HCT116 (cell line): ENCODE measurements around the gene KRTAP20-4. TPM values are rescaled to one million over a fixed set of nuclear protein-coding genes. Genes with fewer than 3 reads are reported as not detected.

ENCODE experiments used
- ATAC-seq: fragments of 200-7000 bp; cut with Tn5 transposase; 2 replicates; pipeline ENCODE4 v1.9.1; 2020; ENCODE audit warnings: mild to moderate bottlenecking, moderate library complexity
- BruUV-seq: library from RNA; stranded (reverse); fragments of 400-500 nt; replicated peaks from 2 replicates; lab custom pipeline; 2021; lab: Mats Ljungman, UMichigan
- CTCF ChIA-PET: fragments of 300-600 bp; sonication (Branson Sonifier 250); formaldehyde crosslinking; loops from one replicate; lab custom pipeline; 2021; ENCODE audit warnings: antibody characterized with exemption; lab: Charles Lee
- POLR2A ChIA-PET: fragments of 300-600, 350-600 bp; sonication (Branson Sonifier 250); formaldehyde crosslinking; loops from one replicate; lab custom pipeline; 2021; ENCODE audit warnings: antibody characterized with exemption; lab: Charles Lee
- RAD21 ChIA-PET, 2 experiments: fragments of 300-600 bp; sonication (Branson Sonifier 250); formaldehyde crosslinking; loops; one replicate each; lab custom pipeline; 2023; ENCODE audit warnings: low total read pairs in 2 of 2; ENCODE audit not compliant: uncharacterized antibody in 2 of 2, unreplicated experiment in 2 of 2, low non-redundant PET in 1 of 2; lab: Charles Lee
- DNase-seq: peaks from one replicate; pipeline ENCODE4 v3.0.0-alpha.2; 2010; ENCODE audit warnings: low read depth, low spot score
- H2AFZ ChIP-seq: fragments of 200-600 bp; shearing (Covaris generic), sonication (generic); 2 replicates; pipeline ENCODE4 v1.6.1; 2017; ENCODE audit warnings: low read depth, mixed run types, mixed read lengths, antibody characterized with exemption, low read length; ENCODE audit not compliant: poor library complexity, severe bottlenecking
- H3K27ac ChIP-seq: 2 replicates; pipeline ENCODE4 v1.5.1; 2012; ENCODE audit warnings: low read depth, low read length
- H3K27me3 ChIP-seq: fragments of 200-600 bp; sonication (generic); 2 replicates; pipeline ENCODE4 v1.6.1; 2016; ENCODE audit warnings: mixed run types, low read length, mixed read lengths; ENCODE audit not compliant: insufficient read depth
- H3K36me3 ChIP-seq, 2 experiments: fragments of 200-500 bp in 1 of 2; fragments of 200-600 bp in 1 of 2; sonication (Bioruptor generic) in 1 of 2; sonication (generic) in 1 of 2; 2 replicates each; pipeline versions ENCODE4 v1.5.1 to v1.6.1; 2014 to 2016; ENCODE audit warnings: low read length in 2 of 2, inconsistent platforms in 1 of 2, mixed read lengths in 1 of 2, mixed run types in 1 of 2; ENCODE audit not compliant: insufficient read depth in 2 of 2, control insufficient read depth in 1 of 2
- H3K4me1 ChIP-seq, 2 experiments: fragments of 200-600 bp in 1 of 2; sonication (generic) in 1 of 2; 2 replicates each; pipeline versions ENCODE4 v1.5.1 to v1.6.1; 2012 to 2017; ENCODE audit warnings: low read length in 2 of 2, inconsistent platforms in 1 of 2, mild to moderate bottlenecking in 1 of 2, mixed read lengths in 1 of 2, mixed run types in 1 of 2, moderate library complexity in 1 of 2; ENCODE audit not compliant: insufficient read depth in 2 of 2, control insufficient read depth in 1 of 2
- H3K4me2 ChIP-seq: fragments of 200-600 bp; sonication (generic); 2 replicates; pipeline ENCODE4 v1.6.1; 2017; ENCODE audit warnings: mixed run types, low read length, mixed read lengths
- H3K4me3 ChIP-seq, 2 experiments: fragments of 200-600 bp in 1 of 2; sonication (generic) in 1 of 2; replicated peaks in 1 of 2; 2 replicates each; pipeline ENCODE4 v1.5.1; 2011 to 2016; ENCODE audit warnings: low read length in 2 of 2, control low read depth in 1 of 2, low read depth in 1 of 2, mild to moderate bottlenecking in 1 of 2, mixed read lengths in 1 of 2, mixed run types in 1 of 2
- H3K79me2 ChIP-seq: fragments of 200-600 bp; sonication (generic); 2 replicates; pipeline ENCODE4 v1.6.1; 2017; ENCODE audit warnings: mild to moderate bottlenecking, mixed run types, low read length, moderate library complexity, mixed read lengths; ENCODE audit not compliant: insufficient read depth
- H3K9ac ChIP-seq: fragments of 200-600 bp; sonication (generic); 2 replicates; pipeline ENCODE4 v1.6.1; 2016; ENCODE audit warnings: low read length, mixed read lengths
- H3K9me2 ChIP-seq: fragments of 200-600 bp; sonication (generic), shearing (Covaris generic); 2 replicates; pipeline ENCODE4 v1.6.1; 2017; ENCODE audit warnings: mixed run types, mild to moderate bottlenecking, moderate library complexity; ENCODE audit not compliant: insufficient read depth
- H3K9me3 ChIP-seq, 2 experiments: fragments of 200-500 bp in 1 of 2; fragments of 200-600 bp in 1 of 2; sonication (Bioruptor generic) in 1 of 2; sonication (generic) in 1 of 2; 2 replicates each; pipeline ENCODE4 v1.6.1; 2014 to 2017; ENCODE audit warnings: low read length in 2 of 2, mixed read lengths in 2 of 2, inconsistent platforms in 1 of 2, low read depth in 1 of 2, mild to moderate bottlenecking in 1 of 2, mixed run types in 1 of 2, moderate library complexity in 1 of 2; ENCODE audit not compliant: control insufficient read depth in 1 of 2, insufficient read depth in 1 of 2
- H4K20me1 ChIP-seq: fragments of 200-600 bp; sonication (generic), shearing (Covaris generic); 2 replicates; pipeline ENCODE4 v1.6.1; 2017; ENCODE audit warnings: mixed run types, mild to moderate bottlenecking, moderate library complexity; ENCODE audit not compliant: insufficient read depth
- ATF3 ChIP-seq: IDR thresholded peaks from 2 replicates; pipeline ENCODE4 v1.6.1; 2012
- CBX3 ChIP-seq: IDR thresholded peaks from 2 replicates; pipeline ENCODE4 v1.6.1; 2012; ENCODE audit warnings: low read depth
- CTCF ChIP-seq, 3 experiments: fragments of 200-600 bp in 1 of 3; sonication (generic) in 1 of 3; IDR thresholded peaks in 2 of 3; conservative IDR thresholded peaks in 1 of 3; 2 replicates each; pipeline ENCODE4 v1.5.1; 2012 to 2017; ENCODE audit warnings: low read depth in 2 of 3, low read length in 2 of 3, antibody characterized with exemption in 1 of 3, borderline replicate concordance in 1 of 3, control low read depth in 1 of 3, mild to moderate bottlenecking in 1 of 3, mixed read lengths in 1 of 3, mixed run types in 1 of 3, moderate library complexity in 1 of 3; ENCODE audit not compliant: insufficient read depth in 1 of 3
- EGR1 ChIP-seq: IDR thresholded peaks from 2 replicates; pipeline ENCODE4 v1.6.1; 2012; ENCODE audit warnings: low read depth
- ELF1 ChIP-seq: IDR thresholded peaks from 2 replicates; pipeline ENCODE4 v1.6.1; 2012; ENCODE audit warnings: low read depth, borderline replicate concordance
- EZH2 ChIP-seq: fragments of 200-600 bp; sonication (generic); IDR thresholded peaks from 2 replicates; pipeline ENCODE4 v1.6.1; 2017; ENCODE audit warnings: antibody characterized with exemption, mixed run types
- FOSL1 ChIP-seq: IDR thresholded peaks from 2 replicates; pipeline ENCODE4 v1.6.1; 2012; ENCODE audit warnings: low read depth
- JUND ChIP-seq: IDR thresholded peaks from 2 replicates; pipeline ENCODE4 v1.6.1; 2012
- MAX ChIP-seq: IDR thresholded peaks from 2 replicates; pipeline ENCODE4 v1.6.1; 2012
- POLR2A ChIP-seq: IDR thresholded peaks from 2 replicates; pipeline ENCODE4 v1.7.0; 2011; ENCODE audit warnings: borderline replicate concordance; ENCODE audit not compliant: insufficient read depth, insufficient read length; ENCODE audit errors: extremely low read depth
- POLR2AphosphoS5 ChIP-seq: IDR thresholded peaks from 2 replicates; pipeline ENCODE4 v1.6.1; 2011; ENCODE audit warnings: mild to moderate bottlenecking, low read depth, low read length, moderate library complexity
- RAD21 ChIP-seq: IDR thresholded peaks from 2 replicates; pipeline ENCODE4 v1.6.1; 2012; ENCODE audit warnings: low read depth, mild to moderate bottlenecking
- REST ChIP-seq: IDR thresholded peaks from 2 replicates; pipeline ENCODE4 v1.6.1; 2012; ENCODE audit warnings: low read depth
- SIN3A ChIP-seq: IDR thresholded peaks from 2 replicates; pipeline ENCODE4 v1.6.1; 2012; ENCODE audit warnings: low read depth
- SP1 ChIP-seq: IDR thresholded peaks from 2 replicates; pipeline ENCODE4 v1.6.1; 2012; ENCODE audit warnings: low read depth
- YY1 ChIP-seq: IDR thresholded peaks from 2 replicates; pipeline ENCODE4 v1.6.1; 2011; ENCODE audit warnings: low read length, low read depth, moderate library complexity, mild to moderate bottlenecking; ENCODE audit not compliant: insufficient replicate concordance; ENCODE audit errors: extremely low read depth
- ZBTB33 ChIP-seq: IDR thresholded peaks from 2 replicates; pipeline ENCODE4 v1.6.1; 2011; ENCODE audit warnings: mild to moderate bottlenecking, low read length, moderate library complexity; ENCODE audit not compliant: insufficient replicate concordance; ENCODE audit errors: extremely low read depth
- ZFX ChIP-seq: fragments of 450-650 bp; IDR thresholded peaks from 2 replicates; pipeline ENCODE4 v1.6.1; 2017
- intact Hi-C: fragments of 100-400 bp; cut with micrococcal nuclease; formaldehyde crosslinking; loops from 2 replicates; pipeline ENCODE4 v1.10.0; 2022
- total RNA-seq: library from RNA; stranded (reverse); gene quantifications from one replicate; pipeline ENCODE4 v1.2.1, GENCODE V29; 2021; ENCODE audit not compliant: unreplicated experiment

Gene KRTAP20-4
- total RNA-seq, 1 experiment from 2014 or later: not detected

- CTCF ChIA-PET: no interaction called here
- ATAC-seq: no peak
- no peak overlapping the region for H3K4me2 ChIP-seq
Measured at GRCh38 chr21:30620080-30620479, 347 bp upstream of the KRTAP20-4 start.

More at GRCh38 chr21:30620080-30620479, 347 bp upstream of the KRTAP20-4 start:
- H3K4me1 ChIP-seq: no peaks in the 10 kb centered on the region
- no peak overlapping the region for H2AFZ ChIP-seq
- RAD21 ChIA-PET: no interaction called here
- H3K36me3 ChIP-seq: no peaks in the 10 kb centered on the region
- H3K79me2 ChIP-seq: no peaks in the 10 kb centered on the region
- POLR2A ChIA-PET: no interaction called here
- H3K9ac ChIP-seq: no peak overlapping the region
- H3K9me3 ChIP-seq: peaks cover 14 to 19% of the 10 kb centered on the region in 2 experiments; a peak in 2 of 4 replicates
- intact Hi-C loops: no loop called here
- H4K20me1 ChIP-seq: no peaks in the 10 kb centered on the region
- no peaks in the 10 kb centered on the region for H3K27me3 ChIP-seq
- BruUV-seq: no TSS peak
- DNase-seq: no peak
- no peak overlapping the region for H3K4me3 ChIP-seq
- H3K9me2 ChIP-seq: no peaks in the 10 kb centered on the region
- TF ChIP-seq EGR1 (no peak), POLR2A (no peak), JUND (no peak), CTCF (IDR thresholded peaks at IDR 0.05 in 2 of 3, conservative IDR thresholded peaks at IDR 0.05 in 1 of 3; ENCODE audit: borderline replicate concordance in 1 of 3, insufficient read depth in 1 of 3, low read depth in 2 of 3, low read length in 2 of 3) (no peak), RAD21 (no peak), MAX (no peak), ELF1 (no peak), EZH2 (no peak), FOSL1 (no peak), SP1 (no peak), ZBTB33 (no peak), CBX3 (no peak), REST (no peak), POLR2AphosphoS5 (no peak), SIN3A (no peak), ZFX (no peak), ATF3 (no peak), YY1 (no peak)
- H3K27ac ChIP-seq: no peak overlapping the region
